ENCODE data around the gene PRG3.
"Not testable (repeated sequence)": the region's sequence is repeated elsewhere in the genome, so short reads cannot be mapped to it uniquely, and the experiment has no call there.

PRG3 gene

GRCh38 chr11:57342702-57343101 lies 38.2 kb downstream of the PRG3 start:
- DNase-seq (ENCODE audit: insufficient read length, low spot score) = no peak

DNA sequence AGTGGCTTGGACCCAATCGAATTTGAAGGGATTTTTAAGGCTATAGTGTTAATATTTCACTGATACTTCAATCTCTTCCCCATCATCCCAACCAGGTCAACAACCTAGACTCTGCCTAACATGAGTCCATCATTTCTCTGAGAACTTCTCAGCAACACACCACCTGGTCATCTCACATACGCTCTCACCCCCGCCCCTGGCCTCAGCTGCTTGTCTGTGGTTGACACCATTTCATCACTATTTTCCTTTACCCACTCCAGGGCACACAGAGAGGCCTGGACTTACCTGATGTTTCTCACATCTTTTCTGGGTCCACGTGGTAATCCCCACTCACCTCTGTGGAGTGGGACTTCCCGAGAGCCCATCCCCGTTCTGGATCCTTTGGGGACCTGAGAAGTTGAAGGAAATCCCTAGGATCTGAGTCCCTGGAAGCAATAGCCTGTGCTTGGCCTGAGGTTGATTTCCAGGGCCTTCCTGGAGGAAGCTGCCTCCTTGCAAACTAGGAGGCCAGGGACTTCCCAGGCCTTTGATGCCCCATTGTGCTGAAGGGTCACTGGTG lies 39.6 kb downstream of the PRG3 start:
- FAIRE-seq (no peak), DNase-seq (ENCODE audit: insufficient read length, low spot score) (no peak)

More at GRCh38 chr11:57342702-57343101, 38.2 kb downstream of the PRG3 start:
- no peak for FAIRE-seq

- DNase-seq (ENCODE audit: insufficient read length, low spot score) = no peak
Observed at GRCh38 chr11:57340039-57340615, 40.8 kb downstream of the PRG3 start.

GRCh38 chr11:57339328-57339727 lies 41.6 kb downstream of the PRG3 start:
- DNase-seq (ENCODE audit: insufficient read length, low spot score) = no peak
- no peak for FAIRE-seq

More at GRCh38 chr11:57340039-57340615, 40.8 kb downstream of the PRG3 start:
- FAIRE-seq = no peak

- no peak for FAIRE-seq
Observed at GRCh38 chr11:57338142-57338541, 42.8 kb downstream of the PRG3 start, which contains the start of gene P2RX3. Gene P2RX3, plus strand, starts transcription at chr11:57338352. Its CDS starts 199 bp downstream, at chr11:57338551.

GRCh38 chr11:57336856-57337255 lies 44.1 kb downstream of the PRG3 start:
- FAIRE-seq; DNase-seq (ENCODE audit: insufficient read length, low spot score): not testable (repeated sequence)

More at GRCh38 chr11:57338142-57338541, 42.8 kb downstream of the PRG3 start, which contains the start of gene P2RX3:
- no peak for DNase-seq (ENCODE audit: insufficient read length, low spot score)

DNA sequence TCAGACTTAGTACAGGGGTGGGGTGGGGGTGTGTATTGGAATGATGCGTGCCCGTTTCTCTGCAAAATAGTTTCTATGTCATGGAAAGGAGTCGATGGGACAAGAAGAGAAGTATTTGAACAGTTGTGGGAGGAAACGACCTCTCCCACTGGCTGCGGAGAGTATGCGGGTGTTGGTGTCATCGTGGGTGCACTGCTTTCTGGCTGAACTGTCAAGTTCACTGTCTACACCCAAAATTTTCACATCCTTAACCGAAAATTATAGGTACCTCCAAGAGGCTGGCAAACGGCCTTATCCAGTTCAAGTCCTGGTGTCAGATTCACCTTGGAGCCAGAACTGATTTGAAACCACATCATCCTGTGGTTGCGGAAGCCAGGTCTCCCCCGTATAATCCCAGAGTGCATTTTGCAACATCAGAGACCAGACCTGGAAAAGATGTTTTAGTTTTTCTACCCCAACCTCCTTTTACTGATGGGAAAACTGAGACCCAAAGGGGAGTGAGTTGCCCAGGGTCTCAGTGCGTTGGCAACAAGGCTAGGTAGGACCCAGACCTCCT lies 44.8 kb downstream of the PRG3 start:
- DNase-seq (ENCODE audit: insufficient read length, low spot score) (no peak), FAIRE-seq (peak; percentile 33)

DNA sequence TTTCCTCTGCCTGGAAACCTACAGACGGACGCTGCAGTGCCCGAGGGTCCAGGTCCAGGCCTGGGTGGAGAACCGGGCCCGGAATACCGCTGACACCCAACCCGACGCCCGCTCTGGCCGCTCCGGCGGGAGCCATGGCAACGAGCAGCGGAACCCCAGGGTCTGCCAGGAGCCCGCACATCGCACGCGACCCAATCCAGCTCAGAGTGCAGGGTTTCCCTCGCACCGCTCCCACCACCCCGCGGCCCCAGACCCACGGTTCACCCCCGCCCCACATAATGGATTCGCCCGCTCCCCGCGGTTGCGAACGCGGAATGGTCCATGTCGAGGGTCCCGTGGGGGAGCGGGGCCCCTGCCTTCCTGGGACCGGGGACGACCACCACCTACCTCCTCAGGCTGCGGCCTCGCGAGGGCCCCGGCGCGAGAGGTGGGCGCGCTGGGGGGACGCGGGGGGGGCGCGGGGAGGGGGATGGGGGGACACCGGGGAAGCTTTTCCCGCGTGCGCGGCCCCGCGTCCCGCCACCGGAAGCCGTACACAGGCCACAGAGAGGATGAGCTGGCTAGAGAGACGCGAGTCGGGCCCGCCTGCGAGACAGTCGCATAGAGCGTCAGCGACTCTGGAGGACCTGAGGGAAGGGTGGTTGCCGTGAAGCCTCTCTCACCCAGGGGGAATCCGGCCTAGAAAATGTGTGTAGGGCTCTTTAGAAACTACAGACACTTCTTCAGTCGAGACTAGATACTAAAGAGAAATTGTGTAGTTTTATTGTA lies 45.4 kb downstream of the PRG3 start, which contains the start of gene SSRP1:
Gene SSRP1 (minus strand): TSS at position 550 of the 768 bp plus-strand sequence. CDS start 771 bp downstream, outside the sequence.
- DNase-seq (ENCODE audit: insufficient read length, low spot score) (peak; percentile 92), FAIRE-seq (peak; percentile 93)

DNA sequence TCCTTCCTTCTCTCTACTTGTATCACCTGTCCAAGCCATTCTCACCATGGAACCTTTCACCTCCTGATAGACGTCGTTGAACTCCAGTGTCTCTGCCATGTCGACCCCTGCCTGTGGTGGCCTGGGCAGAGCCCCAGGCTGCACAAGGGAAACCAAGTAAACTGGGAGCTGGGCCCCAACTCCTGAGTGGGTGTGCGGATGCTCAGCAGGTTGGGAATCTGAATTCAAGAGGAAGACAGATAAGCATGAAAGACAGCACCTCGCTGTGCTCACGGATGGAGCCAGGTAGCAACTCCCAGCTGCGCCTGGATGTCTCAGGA lies 46.0 kb downstream of the PRG3 start:
- DNase-seq (ENCODE audit: insufficient read length, low spot score) (no peak), FAIRE-seq (peak; percentile 77)

DNA sequence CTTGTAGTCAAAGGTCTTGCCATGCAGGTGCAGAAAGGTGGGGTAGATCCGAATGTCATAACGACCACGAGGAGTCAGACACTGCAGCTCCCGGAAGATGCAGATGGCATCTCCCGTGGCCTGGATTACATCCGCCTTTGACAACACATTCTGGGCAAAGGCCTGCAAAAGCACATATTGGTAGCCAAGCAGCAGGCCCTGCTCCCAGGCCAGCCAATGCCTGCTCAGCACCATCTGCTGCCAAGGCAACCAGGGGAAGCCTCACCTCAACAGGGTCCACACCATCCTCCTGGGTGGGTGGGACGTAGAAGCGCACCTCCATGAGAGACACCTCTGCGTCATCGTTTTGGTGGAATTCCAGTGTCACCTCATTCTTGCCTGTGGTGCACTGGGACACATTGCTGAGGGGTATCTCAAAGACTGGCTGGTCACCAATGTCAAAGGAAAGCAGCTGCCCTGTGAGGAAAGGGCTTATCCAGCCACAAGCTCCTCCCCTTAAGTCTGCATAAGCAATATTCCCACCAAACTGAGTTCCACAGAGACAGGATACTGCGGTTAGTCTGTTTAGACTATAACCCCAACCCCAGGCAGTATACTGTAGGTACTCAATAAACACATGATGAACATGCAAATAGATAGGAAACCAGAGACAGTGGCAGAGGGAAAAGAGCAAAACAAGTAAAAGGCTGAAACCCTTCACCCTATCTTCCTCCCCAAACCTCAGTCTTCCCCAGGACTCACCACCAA lies 48.1 kb downstream of the PRG3 start:
- FAIRE-seq = no peak

DNA sequence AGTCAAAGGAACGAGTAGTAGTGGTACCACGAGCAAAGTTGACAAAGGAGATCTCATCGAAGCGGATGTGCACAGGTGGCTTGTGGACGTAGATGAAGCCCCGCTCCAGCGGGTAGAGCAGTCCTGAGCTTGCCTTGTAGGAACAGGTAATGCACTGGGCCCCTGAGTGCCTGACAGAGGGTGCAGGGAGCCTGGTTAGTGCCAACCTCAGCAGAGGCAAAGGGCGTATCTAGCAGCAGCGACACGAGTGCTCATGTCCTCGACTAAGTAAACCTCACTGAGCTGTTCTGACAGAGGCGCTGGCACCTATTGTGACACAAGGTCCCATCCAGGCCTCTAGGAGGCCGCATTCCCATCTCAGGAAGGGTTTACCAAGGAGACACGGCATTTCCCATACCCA lies 49.2 kb downstream of the PRG3 start:
- DNase-seq (ENCODE audit: insufficient read length, low spot score) (no peak), FAIRE-seq (no peak)

More for the DNA sequence above, 48.1 kb downstream of the PRG3 start:
- DNase-seq (ENCODE audit: insufficient read length, low spot score) = no peak

- no peak for DNase-seq (ENCODE audit: insufficient read length, low spot score)
- no peak for FAIRE-seq
Observed at GRCh38 chr11:57330029-57330428, 50.9 kb downstream of the PRG3 start.

DNA sequence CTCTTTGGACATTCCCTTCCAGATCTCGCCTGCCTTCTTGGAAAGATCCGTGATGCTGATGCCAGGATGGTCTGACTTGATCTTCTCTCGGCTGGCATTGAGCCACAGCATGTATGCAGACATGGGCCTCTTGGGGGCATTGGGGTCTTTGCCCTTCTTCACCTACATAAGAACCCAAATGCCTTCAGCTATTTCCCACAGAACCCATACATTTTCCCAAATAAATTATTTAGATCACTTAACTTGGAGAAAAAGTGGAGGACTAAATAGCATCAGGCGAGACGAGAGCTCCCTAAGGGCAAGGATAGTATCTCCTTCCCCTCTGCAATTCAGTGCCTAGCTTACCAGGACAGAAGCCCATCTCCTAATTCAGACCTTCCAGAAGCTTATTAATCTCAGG lies 53.2 kb downstream of the PRG3 start:
- FAIRE-seq = no peak
- no peak for DNase-seq (ENCODE audit: insufficient read length, low spot score)
